ENCODE data around the gene GTPBP8.

Gene GTPBP8

GRCh38 chr3:113019182-113020137, 28.7 kb downstream of the GTPBP8 start:
- peak; percentile 97 for DNase-seq
- no CpG with 5 or more reads among the region's 63 CpGs for whole genome bisulfite sequencing (ENCODE audit: extremely low coverage, insufficient coverage, low lambda C conversion rate)
- H3K27ac ChIP-seq (ENCODE audit: low read depth, low read length): peak overlapping the region; percentile 97
- peak overlapping the region; percentile 25 for H3K18ac ChIP-seq (ENCODE audit: low read length)
- no peak overlapping the region for H3K4ac ChIP-seq (ENCODE audit: low read depth, low read length)
- H3K4me2 ChIP-seq (ENCODE audit: low read length): peak overlapping the region; percentile 94
- no peak overlapping the region for H2BK5ac ChIP-seq (ENCODE audit: low read length)
- peaks cover 2% of the 10 kb centered on the region for H3K4me1 ChIP-seq (ENCODE audit: control insufficient read depth, low read depth, low read length)
- peak overlapping the region; percentile 62 for H4K5ac ChIP-seq (ENCODE audit: low read length)
- H3K23ac ChIP-seq (ENCODE audit: low read length): peak overlapping the region; percentile 29
- peak overlapping the region; percentile 96 for H3K9ac ChIP-seq (ENCODE audit: low read length)
- peaks cover 3% of the 10 kb centered on the region for H3K36me3 ChIP-seq (ENCODE audit: control insufficient read depth, insufficient read depth, low read length)
- no peak overlapping the region for H2BK15ac ChIP-seq (replicated peaks; ENCODE audit: low read depth)
- no peak overlapping the region for H2AK5ac ChIP-seq (ENCODE audit: low read length)
- peak overlapping the region; percentile 98 for H4K8ac ChIP-seq (ENCODE audit: low read depth, low read length)
- no peak overlapping the region for H2BK120ac ChIP-seq (ENCODE audit: low read depth, low read length)
- peaks cover 29% of the 10 kb centered on the region for H3K79me2 ChIP-seq (ENCODE audit: control insufficient read depth, insufficient read depth, low read length)
- peak overlapping the region; percentile 99 for H3K56ac ChIP-seq (ENCODE audit: low read length)
- H3K79me1 ChIP-seq (ENCODE audit: low read length): peaks cover 11% of the 10 kb centered on the region
- no peaks in the 10 kb centered on the region for H3K27me3 ChIP-seq (ENCODE audit: insufficient read depth, low read length, poor library complexity)
- peak overlapping the region; percentile 91 for H3K4me3 ChIP-seq (ENCODE audit: low read length)

DNA sequence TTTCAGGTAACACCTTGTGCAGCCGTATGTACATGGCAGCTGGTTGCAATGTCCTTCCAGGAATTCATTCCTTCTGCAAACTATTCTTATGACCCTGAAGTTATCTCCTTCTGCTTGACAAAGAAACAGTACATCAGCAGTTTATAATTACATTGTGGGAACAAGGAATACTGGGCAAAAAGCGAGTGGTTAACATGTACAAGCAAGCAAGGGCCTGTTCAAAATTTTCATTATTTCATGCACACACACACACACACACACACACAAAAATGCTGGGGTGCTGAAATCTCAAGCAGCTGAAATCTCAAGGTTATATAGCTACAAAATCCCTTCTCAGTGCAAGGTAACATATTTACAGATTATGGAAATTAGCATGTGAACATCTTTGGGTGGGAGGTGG, 30.7 kb downstream of the GTPBP8 start:
- H3K27me3 ChIP-seq (ENCODE audit: insufficient read depth, low read length, poor library complexity): no peaks in the 10 kb centered on the region
- peaks cover 2% of the 10 kb centered on the region for H3K36me3 ChIP-seq (ENCODE audit: control insufficient read depth, insufficient read depth, low read length)
- WGBS (ENCODE audit: extremely low coverage, insufficient coverage, low lambda C conversion rate): no CpG with 5 or more reads among the region's 2 CpGs
- H3K4me2 ChIP-seq (ENCODE audit: low read length): no peak overlapping the region
- H4K5ac ChIP-seq (ENCODE audit: low read length): no peak overlapping the region
- H3K4ac ChIP-seq (ENCODE audit: low read depth, low read length): no peak overlapping the region
- no peak overlapping the region for H3K18ac ChIP-seq (ENCODE audit: low read length)
- H3K79me2 ChIP-seq (ENCODE audit: control insufficient read depth, insufficient read depth, low read length): peaks cover 21% of the 10 kb centered on the region
- H3K56ac ChIP-seq (ENCODE audit: low read length): no peak overlapping the region
- H2BK120ac ChIP-seq (ENCODE audit: low read depth, low read length): no peak overlapping the region
- H4K8ac ChIP-seq (ENCODE audit: low read depth, low read length): no peak overlapping the region
- no peak overlapping the region for H3K23ac ChIP-seq (ENCODE audit: low read length)
- peaks cover 9% of the 10 kb centered on the region for H3K79me1 ChIP-seq (ENCODE audit: low read length)
- no peak for DNase-seq
- H2BK15ac ChIP-seq (replicated peaks; ENCODE audit: low read depth): no peak overlapping the region
- no peak overlapping the region for H2BK5ac ChIP-seq (ENCODE audit: low read length)
- no peak overlapping the region for H2AK5ac ChIP-seq (ENCODE audit: low read length)
- H3K27ac ChIP-seq (ENCODE audit: low read depth, low read length): no peak overlapping the region
- H3K4me3 ChIP-seq (ENCODE audit: low read length): no peak overlapping the region
- H3K9ac ChIP-seq (ENCODE audit: low read length): no peak overlapping the region
- peaks cover 2% of the 10 kb centered on the region for H3K4me1 ChIP-seq (ENCODE audit: control insufficient read depth, low read depth, low read length)

DNA sequence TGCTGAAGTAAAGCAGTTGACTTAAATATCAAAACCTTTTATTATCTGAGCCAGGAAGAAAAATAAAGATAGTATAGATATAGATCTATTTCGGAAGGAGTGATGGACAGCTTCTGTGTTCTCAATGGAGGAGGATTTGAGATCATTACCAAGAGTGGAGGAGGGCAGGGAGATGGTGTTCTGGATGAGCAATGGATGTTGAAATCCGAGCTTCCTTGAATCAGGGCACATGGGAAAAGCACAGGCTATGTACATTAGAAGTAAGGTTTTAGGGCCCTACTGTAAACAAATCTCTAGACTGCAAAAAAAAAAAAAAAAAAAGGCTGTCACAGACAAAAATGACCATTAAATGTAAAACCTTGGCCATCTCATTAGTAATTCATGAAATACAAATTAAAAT, 43.2 kb downstream of the GTPBP8 start:
- no peak overlapping the region for H3K4me3 ChIP-seq (ENCODE audit: low read length)
- no peak overlapping the region for H2BK120ac ChIP-seq (ENCODE audit: low read depth, low read length)
- H3K4me2 ChIP-seq (ENCODE audit: low read length): no peak overlapping the region
- no peak overlapping the region for H2BK15ac ChIP-seq (replicated peaks; ENCODE audit: low read depth)
- H3K79me2 ChIP-seq (ENCODE audit: control insufficient read depth, insufficient read depth, low read length): no peaks in the 10 kb centered on the region
- H2BK5ac ChIP-seq (ENCODE audit: low read length): no peak overlapping the region
- H3K4me1 ChIP-seq (ENCODE audit: control insufficient read depth, low read depth, low read length): no peaks in the 10 kb centered on the region
- no peak overlapping the region for H3K4ac ChIP-seq (ENCODE audit: low read depth, low read length)
- no peaks in the 10 kb centered on the region for H3K79me1 ChIP-seq (ENCODE audit: low read length)
- H4K8ac ChIP-seq (ENCODE audit: low read depth, low read length): no peak overlapping the region
- H3K56ac ChIP-seq (ENCODE audit: low read length): no peak overlapping the region
- DNase-seq: no peak
- H3K18ac ChIP-seq (ENCODE audit: low read length): no peak overlapping the region
- H3K27me3 ChIP-seq (ENCODE audit: insufficient read depth, low read length, poor library complexity): no peaks in the 10 kb centered on the region
- no peak overlapping the region for H4K5ac ChIP-seq (ENCODE audit: low read length)
- no peak overlapping the region for H2AK5ac ChIP-seq (ENCODE audit: low read length)
- H3K23ac ChIP-seq (ENCODE audit: low read length): no peak overlapping the region
- H3K9ac ChIP-seq (ENCODE audit: low read length): no peak overlapping the region
- no peak overlapping the region for H3K27ac ChIP-seq (ENCODE audit: low read depth, low read length)
- WGBS (ENCODE audit: extremely low coverage, insufficient coverage, low lambda C conversion rate): no CpG with 5 or more reads among the region's 2 CpGs
- no peaks in the 10 kb centered on the region for H3K36me3 ChIP-seq (ENCODE audit: control insufficient read depth, insufficient read depth, low read length)

DNA sequence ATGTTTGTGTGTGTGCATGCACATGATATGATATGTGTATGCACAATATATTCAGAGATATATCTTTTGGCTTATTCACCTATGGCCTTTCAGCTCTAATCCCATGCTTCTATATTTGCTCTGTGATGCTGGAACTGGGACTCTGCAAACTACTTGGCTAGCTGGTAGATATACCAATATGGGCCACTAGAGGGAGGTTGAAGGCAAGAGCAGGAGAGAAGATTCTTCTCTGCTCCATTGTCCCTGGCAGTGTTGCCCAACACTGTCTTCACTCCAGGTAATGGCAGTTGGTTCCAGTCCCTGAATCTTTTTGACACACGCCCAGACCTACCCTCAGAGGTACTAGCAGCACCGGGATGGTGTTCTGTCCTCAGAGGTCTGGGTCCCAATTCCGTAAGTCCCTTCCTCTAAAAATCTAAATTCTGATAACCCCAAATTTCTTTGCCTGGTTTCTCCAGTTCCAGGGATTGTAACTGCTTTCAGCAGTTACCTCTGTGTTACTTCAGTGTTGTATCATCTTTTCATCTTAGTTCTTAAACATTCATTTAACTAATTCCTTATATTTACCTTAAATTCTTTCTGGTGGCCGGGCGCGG, 44.7 kb downstream of the GTPBP8 start:
- Histone ChIP-seq H3K4me3 (ENCODE audit: low read length) (no peak overlapping the region), H3K79me2 (ENCODE audit: control insufficient read depth, insufficient read depth, low read length) (no peaks in the 10 kb centered on the region), H3K4ac (ENCODE audit: low read depth, low read length) (no peak overlapping the region), H3K4me2 (ENCODE audit: low read length) (no peak overlapping the region), H3K27me3 (ENCODE audit: insufficient read depth, low read length, poor library complexity) (no peaks in the 10 kb centered on the region), H3K9ac (ENCODE audit: low read length) (no peak overlapping the region), H3K27ac (ENCODE audit: low read depth, low read length) (no peak overlapping the region), H2BK15ac (replicated peaks; ENCODE audit: low read depth) (no peak overlapping the region), H2AK5ac (ENCODE audit: low read length) (no peak overlapping the region), H4K8ac (ENCODE audit: low read depth, low read length) (no peak overlapping the region), H3K18ac (ENCODE audit: low read length) (no peak overlapping the region), H2BK5ac (ENCODE audit: low read length) (no peak overlapping the region), H3K36me3 (ENCODE audit: control insufficient read depth, insufficient read depth, low read length) (no peaks in the 10 kb centered on the region), H3K56ac (ENCODE audit: low read length) (no peak overlapping the region), H2BK120ac (ENCODE audit: low read depth, low read length) (no peak overlapping the region), H3K23ac (ENCODE audit: low read length) (no peak overlapping the region), H3K4me1 (ENCODE audit: control insufficient read depth, low read depth, low read length) (no peaks in the 10 kb centered on the region), H3K79me1 (ENCODE audit: low read length) (no peaks in the 10 kb centered on the region), H4K5ac (ENCODE audit: low read length) (no peak overlapping the region)
- DNase-seq: peak; percentile 83
- WGBS (ENCODE audit: extremely low coverage, insufficient coverage, low lambda C conversion rate): no CpG with 5 or more reads among the region's 6 CpGs

GRCh38 chr3:113038328-113038727, 47.5 kb downstream of the GTPBP8 start:
- WGBS (ENCODE audit: extremely low coverage, insufficient coverage, low lambda C conversion rate): no CpG with 5 or more reads among the region's 2 CpGs
- Histone ChIP-seq H2AK5ac (ENCODE audit: low read length) (no peak overlapping the region), H3K27me3 (ENCODE audit: insufficient read depth, low read length, poor library complexity) (no peaks in the 10 kb centered on the region), H3K36me3 (ENCODE audit: control insufficient read depth, insufficient read depth, low read length) (no peaks in the 10 kb centered on the region), H2BK5ac (ENCODE audit: low read length) (no peak overlapping the region), H3K79me2 (ENCODE audit: control insufficient read depth, insufficient read depth, low read length) (no peaks in the 10 kb centered on the region), H3K23ac (ENCODE audit: low read length) (no peak overlapping the region), H3K9ac (ENCODE audit: low read length) (no peak overlapping the region), H3K18ac (ENCODE audit: low read length) (no peak overlapping the region), H2BK120ac (ENCODE audit: low read depth, low read length) (no peak overlapping the region), H3K56ac (ENCODE audit: low read length) (no peak overlapping the region), H3K79me1 (ENCODE audit: low read length) (no peaks in the 10 kb centered on the region), H3K4ac (ENCODE audit: low read depth, low read length) (no peak overlapping the region), H3K4me1 (ENCODE audit: control insufficient read depth, low read depth, low read length) (no peaks in the 10 kb centered on the region), H2BK15ac (replicated peaks; ENCODE audit: low read depth) (no peak overlapping the region), H3K4me3 (ENCODE audit: low read length) (no peak overlapping the region), H3K4me2 (ENCODE audit: low read length) (no peak overlapping the region), H4K8ac (ENCODE audit: low read depth, low read length) (no peak overlapping the region), H3K27ac (ENCODE audit: low read depth, low read length) (no peak overlapping the region), H4K5ac (ENCODE audit: low read length) (no peak overlapping the region)
- DNase-seq: peak; percentile 24

Data from mesendoderm (in vitro differentiated cells).